ENCODE measurements around the gene SYT11.

Gene SYT11

GRCh38 chr1:155880251-155880650 lies 20.9 kb downstream of the SYT11 start:
- Histone ChIP-seq H2AFZ (ENCODE audit: low read length) (no peak overlapping the region), H3K9me2 (replicated peaks; ENCODE audit: insufficient read depth, low read length) (no peaks in the 10 kb centered on the region), H3K79me2 (ENCODE audit: low read length) (no peaks in the 10 kb centered on the region), H4K20me1 (ENCODE audit: insufficient read depth, low read length) (no peaks in the 10 kb centered on the region), H3K4me2 (ENCODE audit: low read depth, low read length) (no peak overlapping the region), H3K4me3 (ENCODE audit: low read length) (no peak overlapping the region), H3K27me3 (replicated peaks; ENCODE audit: insufficient read depth, low read length) (no peaks in the 10 kb centered on the region), H3F3A (ENCODE audit: insufficient read depth, low read length) (no peaks in the 10 kb centered on the region), H3K27ac (ENCODE audit: low read length) (no peak overlapping the region), H3K36me3 (replicated peaks; ENCODE audit: insufficient read depth, low read length) (no peaks in the 10 kb centered on the region), H3K9ac (ENCODE audit: low read length) (no peak overlapping the region), H3K9me3 (replicated peaks; ENCODE audit: insufficient read depth, low read length) (no peaks in the 10 kb centered on the region), H3K4me1 (ENCODE audit: low read length) (no peaks in the 10 kb centered on the region)
- DNase-seq, result no peak
- TF ChIP-seq CTCF (IDR thresholded peaks at IDR 0.05; ENCODE audit: low read length), result no peak
- no peak for TF ChIP-seq EZH2 (optimal IDR thresholded peaks at IDR 0.05; ENCODE audit: low read depth, low read length)
- TF ChIP-seq EZH2phosphoT487 (IDR thresholded peaks at IDR 0.05; ENCODE audit: low read length), result no peak

GRCh38 chr1:155880950-155881349 lies 21.6 kb downstream of the SYT11 start:
- no peaks in the 10 kb centered on the region for H4K20me1 ChIP-seq (ENCODE audit: insufficient read depth, low read length)
- H2AFZ ChIP-seq (ENCODE audit: low read length), result no peak overlapping the region
- H3K9me3 ChIP-seq (replicated peaks; ENCODE audit: insufficient read depth, low read length), result no peaks in the 10 kb centered on the region
- H3F3A ChIP-seq (ENCODE audit: insufficient read depth, low read length), result no peaks in the 10 kb centered on the region
- H3K79me2 ChIP-seq (ENCODE audit: low read length), result no peaks in the 10 kb centered on the region
- no peak overlapping the region for H3K4me2 ChIP-seq (ENCODE audit: low read depth, low read length)
- H3K9me2 ChIP-seq (replicated peaks; ENCODE audit: insufficient read depth, low read length), result no peaks in the 10 kb centered on the region
- no peak overlapping the region for H3K27ac ChIP-seq (ENCODE audit: low read length)
- no peak for TF ChIP-seq EZH2phosphoT487 (IDR thresholded peaks at IDR 0.05; ENCODE audit: low read length)
- H3K4me3 ChIP-seq (ENCODE audit: low read length), result no peak overlapping the region
- no peak overlapping the region for H3K9ac ChIP-seq (ENCODE audit: low read length)
- no peak for DNase-seq
- H3K36me3 ChIP-seq (replicated peaks; ENCODE audit: insufficient read depth, low read length), result no peaks in the 10 kb centered on the region
- no peaks in the 10 kb centered on the region for H3K27me3 ChIP-seq (replicated peaks; ENCODE audit: insufficient read depth, low read length)
- H3K4me1 ChIP-seq (ENCODE audit: low read length), result no peaks in the 10 kb centered on the region

GRCh38 chr1:155882235-155882634 lies 22.9 kb downstream of the SYT11 start:
- TF ChIP-seq CTCF (IDR thresholded peaks at IDR 0.05; ENCODE audit: low read length) (no peak), EZH2 (optimal IDR thresholded peaks at IDR 0.05; ENCODE audit: low read depth, low read length) (no peak), EZH2phosphoT487 (IDR thresholded peaks at IDR 0.05; ENCODE audit: low read length) (no peak)
- no peak overlapping the region for H3K9ac ChIP-seq (ENCODE audit: low read length)
- H3K9me2 ChIP-seq (replicated peaks; ENCODE audit: insufficient read depth, low read length), result no peaks in the 10 kb centered on the region
- no peak overlapping the region for H3K27ac ChIP-seq (ENCODE audit: low read length)
- H3K9me3 ChIP-seq (replicated peaks; ENCODE audit: insufficient read depth, low read length), result no peaks in the 10 kb centered on the region
- H4K20me1 ChIP-seq (ENCODE audit: insufficient read depth, low read length), result no peaks in the 10 kb centered on the region
- DNase-seq, result peak; percentile 20
- H3K4me3 ChIP-seq (ENCODE audit: low read length), result no peak overlapping the region
- no peaks in the 10 kb centered on the region for H3K36me3 ChIP-seq (replicated peaks; ENCODE audit: insufficient read depth, low read length)
- H3K4me2 ChIP-seq (ENCODE audit: low read depth, low read length), result no peak overlapping the region
- no peak overlapping the region for H2AFZ ChIP-seq (ENCODE audit: low read length)
- no peaks in the 10 kb centered on the region for H3K79me2 ChIP-seq (ENCODE audit: low read length)
- no peaks in the 10 kb centered on the region for H3K27me3 ChIP-seq (replicated peaks; ENCODE audit: insufficient read depth, low read length)
- no peaks in the 10 kb centered on the region for H3F3A ChIP-seq (ENCODE audit: insufficient read depth, low read length)
- H3K4me1 ChIP-seq (ENCODE audit: low read length), result no peaks in the 10 kb centered on the region

GRCh38 chr1:155882766-155883165 lies 23.4 kb downstream of the SYT11 start:
- no peak for TF ChIP-seq CTCF (IDR thresholded peaks at IDR 0.05; ENCODE audit: low read length)
- no peak for TF ChIP-seq EZH2phosphoT487 (IDR thresholded peaks at IDR 0.05; ENCODE audit: low read length)
- Histone ChIP-seq H3K9me3 (replicated peaks; ENCODE audit: insufficient read depth, low read length) (no peaks in the 10 kb centered on the region), H3K27me3 (replicated peaks; ENCODE audit: insufficient read depth, low read length) (no peaks in the 10 kb centered on the region), H3K4me2 (ENCODE audit: low read depth, low read length) (no peak overlapping the region), H3K79me2 (ENCODE audit: low read length) (no peaks in the 10 kb centered on the region), H3K9ac (ENCODE audit: low read length) (no peak overlapping the region), H3K9me2 (replicated peaks; ENCODE audit: insufficient read depth, low read length) (no peaks in the 10 kb centered on the region), H3K36me3 (replicated peaks; ENCODE audit: insufficient read depth, low read length) (no peaks in the 10 kb centered on the region), H3F3A (ENCODE audit: insufficient read depth, low read length) (no peaks in the 10 kb centered on the region), H3K4me3 (ENCODE audit: low read length) (no peak overlapping the region), H2AFZ (ENCODE audit: low read length) (no peak overlapping the region), H3K4me1 (ENCODE audit: low read length) (no peaks in the 10 kb centered on the region), H4K20me1 (ENCODE audit: insufficient read depth, low read length) (no peaks in the 10 kb centered on the region), H3K27ac (ENCODE audit: low read length) (no peak overlapping the region)
- DNase-seq, result no peak
